ENCODE results near the gene LRRC75A.
A peak's percentile ranks its signal among the peaks of the same experiment; 100 is the strongest.

LRRC75A gene

DNA sequence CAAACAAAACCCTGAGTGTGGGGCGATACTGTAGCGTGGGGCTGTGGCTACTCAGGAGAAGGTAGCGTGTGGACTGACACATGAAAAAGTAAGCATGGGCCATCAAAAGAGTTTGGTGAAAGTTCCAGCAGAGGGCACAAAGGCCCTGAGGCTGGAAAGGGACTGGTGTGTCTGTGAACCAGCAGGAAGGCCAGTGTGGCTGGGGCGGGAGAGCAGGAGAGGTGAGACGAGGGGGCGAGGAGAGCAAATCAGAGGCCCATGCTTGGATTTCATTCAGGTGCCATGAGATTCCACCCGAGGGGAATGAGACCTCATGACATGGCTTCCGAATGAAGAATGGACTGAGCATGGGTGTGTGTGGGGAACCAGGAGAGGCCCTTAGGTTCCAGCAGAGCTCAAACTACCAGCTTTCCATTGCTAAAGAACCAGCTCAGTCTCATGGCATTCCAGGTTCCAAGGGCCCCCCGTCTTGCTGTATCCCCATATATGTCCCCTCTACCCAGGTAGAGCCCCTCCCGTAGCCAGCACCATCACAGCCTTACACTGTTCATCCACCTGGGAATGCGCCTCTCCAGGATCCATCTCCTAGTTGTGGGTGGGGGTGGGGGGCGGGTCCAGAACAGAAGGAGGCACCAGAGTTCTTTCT lies 45.5 kb downstream of the LRRC75A start:
- Histone ChIP-seq H3K27ac (ENCODE audit: insufficient read depth in 1 of 2, low read depth in 1 of 2, low read length in 2 of 2, poor library complexity in 1 of 2, severe bottlenecking in 2 of 2) (no peak overlapping the region), H3K4me1 (ENCODE audit: control extremely low read depth in 1 of 4, control insufficient read depth in 4 of 4, insufficient read depth in 4 of 4, low read length in 3 of 4) (peaks cover 0 to 26% (median 12%) of the 10 kb centered on the region in 4 experiments), H3K9me3 (ENCODE audit: control extremely low read depth in 1 of 5, control insufficient read depth in 4 of 5, insufficient read depth in 2 of 5, low read depth in 1 of 5, low read length in 4 of 5) (no peaks in the 10 kb centered on the region), H3K4me3 (ENCODE audit: control insufficient read depth in 1 of 7, extremely low read depth in 1 of 7, insufficient read depth in 4 of 7, low read depth in 2 of 7, low read length in 6 of 7) (no peak overlapping the region), H3K27me3 (replicated peaks in 2 of 5; ENCODE audit: control insufficient read depth in 4 of 5, insufficient read depth in 5 of 5, low read length in 4 of 5) (no peaks in the 10 kb centered on the region), H3K36me3 (ENCODE audit: control insufficient read depth in 4 of 4, insufficient read depth in 4 of 4, low read length in 3 of 4) (peaks cover 4 to 80% (median 57%) of the 10 kb centered on the region in 4 experiments)
- DNase-seq, result no peak
- POLR2A ChIA-PET, result no interaction called here
- CTCF ChIA-PET, result interaction anchor here (0.6 to 12.4 kb wide), 6 partner anchors 7 to 173 kb away, joined by 3 to 68 read pairs (median 3); partner anchors contain the start of gene TRPV2
- WGBS (ENCODE audit: insufficient coverage), result 86% methylated on average over 8 of the region's 12 CpGs

DNA sequence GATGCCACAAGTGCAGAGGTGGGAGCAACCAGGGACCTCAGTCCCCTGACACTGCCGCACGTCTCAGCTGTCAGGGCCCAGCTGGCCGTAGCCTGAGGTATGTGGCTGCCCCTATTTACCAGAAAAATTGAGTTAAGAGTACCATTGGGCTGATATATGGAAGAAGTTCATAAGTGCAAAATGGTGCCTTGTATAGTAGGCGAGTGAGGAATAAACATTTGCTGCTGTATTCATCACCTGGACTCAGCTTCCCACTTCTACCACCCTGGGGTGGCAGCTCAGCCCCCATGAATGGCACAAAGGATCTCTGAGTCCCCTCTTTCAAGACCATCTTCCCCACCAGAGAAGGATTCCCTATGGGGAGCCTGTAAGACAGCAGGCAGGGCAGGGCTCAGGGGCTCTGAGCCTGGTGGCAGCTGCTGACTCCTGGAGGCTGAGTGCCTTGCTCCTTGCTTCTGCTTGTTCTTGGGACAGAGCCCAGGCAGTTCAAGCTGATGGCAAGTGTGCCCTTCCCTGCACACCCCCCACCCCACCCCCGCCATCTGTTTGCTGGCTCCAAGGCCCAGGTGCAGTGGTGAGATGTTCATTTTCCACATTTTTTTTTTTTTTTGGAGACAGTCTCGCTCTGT lies 47.6 kb downstream of the LRRC75A start:
- 96% methylated on average over 4 of the region's 6 CpGs for WGBS (ENCODE audit: insufficient coverage)
- Histone ChIP-seq H3K27me3 (replicated peaks in 2 of 5; ENCODE audit: control insufficient read depth in 4 of 5, insufficient read depth in 5 of 5, low read length in 4 of 5) (no peaks in the 10 kb centered on the region), H3K27ac (ENCODE audit: insufficient read depth in 1 of 2, low read depth in 1 of 2, low read length in 2 of 2, poor library complexity in 1 of 2, severe bottlenecking in 2 of 2) (peak overlapping the region in 1 of 2 experiments; percentile 46), H3K36me3 (ENCODE audit: control insufficient read depth in 4 of 4, insufficient read depth in 4 of 4, low read length in 3 of 4) (peaks cover 9 to 92% (median 61%) of the 10 kb centered on the region in 4 experiments), H3K4me1 (ENCODE audit: control extremely low read depth in 1 of 4, control insufficient read depth in 4 of 4, insufficient read depth in 4 of 4, low read length in 3 of 4) (peaks cover 9 to 45% (median 29%) of the 10 kb centered on the region in 4 experiments), H3K4me3 (ENCODE audit: control insufficient read depth in 1 of 7, extremely low read depth in 1 of 7, insufficient read depth in 4 of 7, low read depth in 2 of 7, low read length in 6 of 7) (no peak overlapping the region), H3K9me3 (ENCODE audit: control extremely low read depth in 1 of 5, control insufficient read depth in 4 of 5, insufficient read depth in 2 of 5, low read depth in 1 of 5, low read length in 4 of 5) (no peaks in the 10 kb centered on the region)
- ChIA-PET POLR2A (no interaction called here), CTCF (interaction anchor here (1.4 to 12.4 kb wide), 3 partner anchors 9 to 79 kb away, joined by 4 to 68 read pairs (median 23); no protein-coding TSS in a partner anchor)
- no peak for DNase-seq

DNA sequence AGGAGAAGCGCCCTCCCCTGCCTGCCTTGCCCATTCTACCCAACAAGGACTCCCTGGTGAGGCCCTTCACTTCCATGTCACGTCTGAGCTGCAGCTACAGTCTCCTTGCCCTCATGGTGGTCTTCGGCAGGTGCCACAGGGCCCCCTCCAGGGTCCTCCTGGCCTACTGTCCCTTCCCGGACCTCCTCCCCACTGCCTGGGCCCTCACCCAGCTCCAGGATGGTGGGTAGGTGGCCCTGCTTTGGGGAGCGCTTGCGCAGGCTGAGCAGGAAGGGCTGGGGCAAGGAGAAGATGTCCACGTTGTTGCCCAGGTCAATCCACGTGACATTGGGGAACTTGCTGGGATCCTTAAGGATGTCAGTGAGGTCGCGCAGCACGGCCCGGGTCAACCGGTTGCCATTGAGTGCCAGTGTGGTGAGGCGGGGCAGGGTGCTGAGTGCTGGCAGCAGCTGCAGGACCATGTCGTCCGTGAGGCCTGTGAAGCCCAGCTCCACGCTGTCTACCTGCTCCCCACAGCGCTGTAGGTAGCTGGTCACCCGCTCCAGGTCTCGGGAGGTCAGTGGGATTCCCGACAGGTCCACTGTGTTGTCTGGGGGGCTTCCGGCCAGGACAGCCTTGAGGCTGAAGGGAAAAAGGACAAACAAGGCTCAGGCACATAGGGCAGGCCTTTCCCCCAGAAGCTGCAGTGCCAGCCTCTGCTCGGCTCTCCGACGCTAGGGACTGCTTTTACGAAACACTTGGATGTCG lies 48.3 kb downstream of the LRRC75A start:
- DNase-seq, result no peak
- H3K4me3 ChIP-seq (ENCODE audit: control insufficient read depth in 1 of 7, extremely low read depth in 1 of 7, insufficient read depth in 4 of 7, low read depth in 2 of 7, low read length in 6 of 7), result no peak overlapping the region
- H3K27ac ChIP-seq (ENCODE audit: insufficient read depth in 1 of 2, low read depth in 1 of 2, low read length in 2 of 2, poor library complexity in 1 of 2, severe bottlenecking in 2 of 2), result peak overlapping the region in 1 of 2 experiments; percentile 90
- ChIA-PET POLR2A (no interaction called here), CTCF (interaction anchor here (0.9 to 12.4 kb wide), 5 partner anchors 10 to 80 kb away, joined by 3 to 68 read pairs (median 4); no protein-coding TSS in a partner anchor)
- no peaks in the 10 kb centered on the region for H3K27me3 ChIP-seq (replicated peaks in 2 of 5; ENCODE audit: control insufficient read depth in 4 of 5, insufficient read depth in 5 of 5, low read length in 4 of 5)
- 95% methylated on average over 26 of the region's 27 CpGs for WGBS (ENCODE audit: insufficient coverage)
- H3K4me1 ChIP-seq (ENCODE audit: control extremely low read depth in 1 of 4, control insufficient read depth in 4 of 4, insufficient read depth in 4 of 4, low read length in 3 of 4), result peaks cover 9 to 45% (median 34%) of the 10 kb centered on the region in 4 experiments
- no peaks in the 10 kb centered on the region for H3K9me3 ChIP-seq (ENCODE audit: control extremely low read depth in 1 of 5, control insufficient read depth in 4 of 5, insufficient read depth in 2 of 5, low read depth in 1 of 5, low read length in 4 of 5)
- peaks cover 7 to 88% (median 56%) of the 10 kb centered on the region in 4 experiments for H3K36me3 ChIP-seq (ENCODE audit: control insufficient read depth in 4 of 4, insufficient read depth in 4 of 4, low read length in 3 of 4)

DNA sequence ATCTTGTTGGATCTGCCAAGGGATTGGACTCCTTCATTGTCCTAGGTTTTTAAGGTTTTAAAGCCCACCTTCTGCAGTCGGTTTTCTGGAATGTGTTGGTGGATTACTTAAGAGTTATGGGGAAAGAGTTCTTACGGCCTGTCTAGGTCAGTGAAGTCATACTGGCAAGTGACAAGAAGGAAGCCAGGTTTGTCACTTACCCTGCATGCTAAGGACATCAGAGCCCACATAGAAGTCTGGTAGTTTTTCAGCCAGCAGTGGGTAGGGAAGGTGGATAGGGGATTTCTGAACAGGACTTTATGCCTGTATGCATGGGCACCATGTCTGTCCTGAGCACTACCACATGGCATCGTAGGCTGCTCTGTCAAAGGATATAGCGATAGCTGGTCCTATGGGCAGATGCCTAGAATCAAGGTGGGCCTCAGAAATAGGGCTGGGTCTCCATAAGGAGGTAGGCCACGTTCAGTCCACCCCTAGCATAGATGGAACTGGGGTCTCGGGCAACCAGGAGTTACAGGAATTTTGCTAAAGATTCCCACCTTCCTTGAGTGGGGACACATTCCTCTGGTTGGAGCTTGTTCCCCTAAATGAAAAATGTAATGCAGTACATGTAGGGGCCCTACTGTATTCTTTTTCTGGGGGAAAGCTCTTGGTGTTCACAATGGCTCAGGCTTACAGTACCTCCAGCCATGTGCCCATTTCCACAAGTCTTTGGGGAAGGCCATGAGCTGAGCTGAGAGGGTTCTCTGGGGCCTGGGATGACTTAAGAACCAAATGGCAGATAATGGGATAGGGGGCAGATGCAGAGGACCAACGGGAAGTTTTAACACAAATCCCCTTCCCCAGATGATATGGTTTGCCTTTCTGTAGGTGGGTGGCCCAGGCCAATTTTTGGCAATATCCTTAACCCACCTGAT lies 49.1 kb downstream of the LRRC75A start:
- H3K9me3 ChIP-seq (ENCODE audit: control extremely low read depth in 1 of 5, control insufficient read depth in 4 of 5, insufficient read depth in 2 of 5, low read depth in 1 of 5, low read length in 4 of 5), result no peaks in the 10 kb centered on the region
- peaks cover 9 to 51% (median 40%) of the 10 kb centered on the region in 4 experiments for H3K4me1 ChIP-seq (ENCODE audit: control extremely low read depth in 1 of 4, control insufficient read depth in 4 of 4, insufficient read depth in 4 of 4, low read length in 3 of 4)
- H3K27ac ChIP-seq (ENCODE audit: insufficient read depth in 1 of 2, low read depth in 1 of 2, low read length in 2 of 2, poor library complexity in 1 of 2, severe bottlenecking in 2 of 2), result peak overlapping the region; percentile 46 to 90
- POLR2A ChIA-PET, result no interaction called here
- peak overlapping the region in 3 of 7 experiments; percentile 8 to 98 (median 26) for H3K4me3 ChIP-seq (ENCODE audit: control insufficient read depth in 1 of 7, extremely low read depth in 1 of 7, insufficient read depth in 4 of 7, low read depth in 2 of 7, low read length in 6 of 7)
- peaks cover 7 to 80% (median 49%) of the 10 kb centered on the region in 4 experiments for H3K36me3 ChIP-seq (ENCODE audit: control insufficient read depth in 4 of 4, insufficient read depth in 4 of 4, low read length in 3 of 4)
- 88% methylated on average over 4 of the region's 7 CpGs for WGBS (ENCODE audit: insufficient coverage)
- H3K27me3 ChIP-seq (replicated peaks in 2 of 5; ENCODE audit: control insufficient read depth in 4 of 5, insufficient read depth in 5 of 5, low read length in 4 of 5), result no peaks in the 10 kb centered on the region
- CTCF ChIA-PET, result interaction anchor here (0.9 to 12.4 kb wide), 5 partner anchors 9 to 80 kb away, joined by 3 to 68 read pairs (median 23); no protein-coding TSS in a partner anchor
- no peak for DNase-seq

DNA sequence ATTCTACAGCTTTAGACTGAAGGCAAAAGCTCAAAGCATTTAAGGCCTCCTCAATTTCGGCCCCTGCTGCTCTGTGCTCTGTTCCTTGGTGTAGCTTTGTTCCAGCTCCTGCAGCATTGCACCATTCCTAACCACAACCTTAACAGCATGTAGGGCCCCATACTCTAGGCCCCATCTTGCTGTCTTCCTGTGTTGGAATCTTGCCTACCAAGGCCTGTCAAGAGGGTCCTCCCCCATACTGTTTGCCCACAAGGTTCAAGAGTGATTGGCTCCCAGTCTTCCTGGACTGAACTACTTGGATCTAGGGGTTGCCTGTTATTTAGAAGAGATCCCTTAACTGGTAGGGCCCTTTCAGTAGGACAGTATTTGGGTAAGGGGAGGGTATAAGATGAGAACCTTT lies 49.9 kb downstream of the LRRC75A start:
- H3K4me3 ChIP-seq (ENCODE audit: control insufficient read depth in 1 of 7, extremely low read depth in 1 of 7, insufficient read depth in 4 of 7, low read depth in 2 of 7, low read length in 6 of 7), result peak overlapping the region in 2 of 7 experiments; percentile 26 to 98
- peaks cover 9 to 49% (median 41%) of the 10 kb centered on the region in 4 experiments for H3K4me1 ChIP-seq (ENCODE audit: control extremely low read depth in 1 of 4, control insufficient read depth in 4 of 4, insufficient read depth in 4 of 4, low read length in 3 of 4)
- WGBS (ENCODE audit: insufficient coverage), result 63% methylated on average over 1 of the region's 1 CpG
- no peaks in the 10 kb centered on the region for H3K9me3 ChIP-seq (ENCODE audit: control extremely low read depth in 1 of 5, control insufficient read depth in 4 of 5, insufficient read depth in 2 of 5, low read depth in 1 of 5, low read length in 4 of 5)
- H3K27me3 ChIP-seq (replicated peaks in 2 of 5; ENCODE audit: control insufficient read depth in 4 of 5, insufficient read depth in 5 of 5, low read length in 4 of 5), result no peaks in the 10 kb centered on the region
- peak overlapping the region; percentile 46 to 90 for H3K27ac ChIP-seq (ENCODE audit: insufficient read depth in 1 of 2, low read depth in 1 of 2, low read length in 2 of 2, poor library complexity in 1 of 2, severe bottlenecking in 2 of 2)
- CTCF ChIA-PET, result interaction anchor here (1.1 to 12.4 kb wide), 3 partner anchors 10 to 81 kb away, joined by 3 to 68 read pairs (median 51); no protein-coding TSS in a partner anchor
- POLR2A ChIA-PET, result no interaction called here
- peaks cover 7 to 75% (median 45%) of the 10 kb centered on the region in 4 experiments for H3K36me3 ChIP-seq (ENCODE audit: control insufficient read depth in 4 of 4, insufficient read depth in 4 of 4, low read length in 3 of 4)
- DNase-seq, result no peak
